ENCODE data around the gene THOC5.
A peak's percentile ranks its signal among the peaks of the same experiment; 100 is the strongest.

THOC5 gene

GRCh38 chr22:29459773-29460172 is 93.8 kb downstream of the THOC5 start:
- DNase-seq (ENCODE audit: extremely low read depth, low read depth), result no peak
- no peak for TF ChIP-seq CTCF (IDR thresholded peaks at IDR 0.05; ENCODE audit: low read depth, low read length, missing control alignments)
- H3K4me3 ChIP-seq (replicated peaks; ENCODE audit: low read depth, low read length), result no peak overlapping the region

- no peak overlapping the region for H3K4me3 ChIP-seq (replicated peaks; ENCODE audit: low read depth, low read length)
- DNase-seq (ENCODE audit: extremely low read depth, low read depth), result no peak
- TF ChIP-seq CTCF (IDR thresholded peaks at IDR 0.05; ENCODE audit: low read depth, low read length, missing control alignments), result no peak
Observed at GRCh38 chr22:29458551-29458950, 95.0 kb downstream of the THOC5 start.

- TF ChIP-seq CTCF (IDR thresholded peaks at IDR 0.05; ENCODE audit: low read depth, low read length, missing control alignments), result no peak
- peak; percentile 21 for DNase-seq (ENCODE audit: extremely low read depth, low read depth)
- H3K4me3 ChIP-seq (replicated peaks; ENCODE audit: low read depth, low read length), result no peak overlapping the region
Observed at GRCh38 chr22:29457730-29458129, 95.8 kb downstream of the THOC5 start.

- no peak for TF ChIP-seq CTCF (IDR thresholded peaks at IDR 0.05; ENCODE audit: low read depth, low read length, missing control alignments)
- no peak for DNase-seq (ENCODE audit: extremely low read depth, low read depth)
- H3K4me3 ChIP-seq (replicated peaks; ENCODE audit: low read depth, low read length), result no peak overlapping the region
Observed at GRCh38 chr22:29456211-29456671, 97.3 kb downstream of the THOC5 start.

All from HFF-Myc (cell line).